ENCODE results near the gene MED20.
"Not testable (repeated sequence)": the region's sequence is repeated elsewhere in the genome, so short reads cannot be mapped to it uniquely, and the experiment has no call there.

DNA sequence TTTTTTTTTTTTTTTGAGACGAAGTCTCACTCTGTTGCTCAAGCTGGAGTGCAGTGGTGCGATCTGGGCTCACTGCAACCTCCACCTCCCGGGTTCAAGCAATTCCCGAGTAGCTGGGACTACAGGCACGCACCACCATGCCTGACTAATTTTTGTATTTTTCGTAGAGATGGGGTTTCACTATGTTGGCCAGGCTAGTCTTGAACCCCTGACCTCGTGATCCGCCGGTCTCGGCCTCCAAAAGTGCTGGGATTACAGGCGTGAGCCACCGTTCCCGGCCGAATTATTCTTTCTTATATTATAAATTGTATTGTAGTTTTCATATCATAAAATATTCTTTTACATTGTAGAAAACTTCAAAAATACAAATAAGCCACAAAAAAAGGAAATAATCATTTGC lies 21.9 kb upstream of the MED20 start:
- TF ChIP-seq, protein P1, sequence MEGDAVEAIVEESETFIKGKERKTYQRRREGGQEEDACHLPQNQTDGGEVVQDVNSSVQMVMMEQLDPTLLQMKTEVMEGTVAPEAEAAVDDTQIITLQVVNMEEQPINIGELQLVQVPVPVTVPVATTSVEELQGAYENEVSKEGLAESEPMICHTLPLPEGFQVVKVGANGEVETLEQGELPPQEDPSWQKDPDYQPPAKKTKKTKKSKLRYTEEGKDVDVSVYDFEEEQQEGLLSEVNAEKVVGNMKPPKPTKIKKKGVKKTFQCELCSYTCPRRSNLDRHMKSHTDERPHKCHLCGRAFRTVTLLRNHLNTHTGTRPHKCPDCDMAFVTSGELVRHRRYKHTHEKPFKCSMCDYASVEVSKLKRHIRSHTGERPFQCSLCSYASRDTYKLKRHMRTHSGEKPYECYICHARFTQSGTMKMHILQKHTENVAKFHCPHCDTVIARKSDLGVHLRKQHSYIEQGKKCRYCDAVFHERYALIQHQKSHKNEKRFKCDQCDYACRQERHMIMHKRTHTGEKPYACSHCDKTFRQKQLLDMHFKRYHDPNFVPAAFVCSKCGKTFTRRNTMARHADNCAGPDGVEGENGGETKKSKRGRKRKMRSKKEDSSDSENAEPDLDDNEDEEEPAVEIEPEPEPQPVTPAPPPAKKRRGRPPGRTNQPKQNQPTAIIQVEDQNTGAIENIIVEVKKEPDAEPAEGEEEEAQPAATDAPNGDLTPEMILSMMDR (IDR thresholded peaks at IDR 0.05), result not testable (repeated sequence)
- not testable (repeated sequence) for TF ChIP-seq JUN (CRISPR knock-in tag; IDR thresholded peaks at IDR 0.05)
- TF ChIP-seq, protein P2, sequence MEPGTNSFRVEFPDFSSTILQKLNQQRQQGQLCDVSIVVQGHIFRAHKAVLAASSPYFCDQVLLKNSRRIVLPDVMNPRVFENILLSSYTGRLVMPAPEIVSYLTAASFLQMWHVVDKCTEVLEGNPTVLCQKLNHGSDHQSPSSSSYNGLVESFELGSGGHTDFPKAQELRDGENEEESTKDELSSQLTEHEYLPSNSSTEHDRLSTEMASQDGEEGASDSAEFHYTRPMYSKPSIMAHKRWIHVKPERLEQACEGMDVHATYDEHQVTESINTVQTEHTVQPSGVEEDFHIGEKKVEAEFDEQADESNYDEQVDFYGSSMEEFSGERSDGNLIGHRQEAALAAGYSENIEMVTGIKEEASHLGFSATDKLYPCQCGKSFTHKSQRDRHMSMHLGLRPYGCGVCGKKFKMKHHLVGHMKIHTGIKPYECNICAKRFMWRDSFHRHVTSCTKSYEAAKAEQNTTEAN (CRISPR knock-in tag; IDR thresholded peaks at IDR 0.05), result not testable (repeated sequence)
